K562 (cell line): ENCODE measurements around the gene LY6G6F. TPM values are rescaled to one million over a fixed set of nuclear protein-coding genes. Genes with fewer than 3 reads are reported as not detected.

Experiments
- ARID2 ChIP-seq: fragments of 450-650 bp; IDR thresholded peaks from 2 replicates; pipeline ENCODE4 v1.6.1; 2017; ENCODE audit warnings: antibody characterized with exemption, mild to moderate bottlenecking
- CBX2 ChIP-seq: fragments of 200-600 bp; sonication (generic); IDR thresholded peaks from one replicate; pipeline ENCODE4 v1.6.1; 2012; ENCODE audit warnings: mild to moderate bottlenecking, low read length, inconsistent platforms; ENCODE audit not compliant: insufficient read depth, poor library complexity, severe bottlenecking
- CEBPG ChIP-seq, 3 experiments: fragments of 200-800 bp in 1 of 3; sonication (Bioruptor generic) in 1 of 3; sonication (generic) in 1 of 3; formaldehyde crosslinking in 1 of 3; IDR thresholded peaks in 2 of 3; conservative IDR thresholded peaks in 1 of 3; 2 replicates each; pipeline versions ENCODE4 v1.6.1 to v1.8.0; 2016 to 2022; ENCODE audit warnings: missing compliant biosample characterization in 2 of 3, missing genetic modification characterization in 2 of 3, mild to moderate bottlenecking in 1 of 3, missing genetic modification reagents in 1 of 3
- CREBBP ChIP-seq: IDR thresholded peaks from one replicate; pipeline ENCODE4 v1.6.1; 2012; ENCODE audit warnings: low read depth, mild to moderate bottlenecking, control low read depth, inconsistent platforms, low read length
- JUNB ChIP-seq: fragments of 450-650 bp; formaldehyde crosslinking; conservative IDR thresholded peaks from 2 replicates; pipeline ENCODE4 v1.4.0; 2020; ENCODE audit warnings: mild to moderate bottlenecking
- KLF13 ChIP-seq: fragments of 450-650 bp; IDR thresholded peaks from 2 replicates; pipeline ENCODE4 v1.6.1; 2016; ENCODE audit warnings: missing genetic modification characterization, low read depth, mild to moderate bottlenecking, missing compliant biosample characterization, moderate library complexity, borderline replicate concordance
- MAFF ChIP-seq: IDR thresholded peaks from 2 replicates; pipeline ENCODE4 v1.6.1; 2012; ENCODE audit warnings: low read length, improper control_type of control experiment
- NR3C1 ChIP-seq: sonication (generic); formaldehyde crosslinking; IDR thresholded peaks from 2 replicates; pipeline ENCODE4 v1.8.1; 2022; ENCODE audit warnings: missing genetic modification reagents
- TARDBP ChIP-seq: fragments of 450-650 bp; IDR thresholded peaks from 2 replicates; pipeline ENCODE4 v1.6.1; 2016
- XRCC4 ChIP-seq: IDR thresholded peaks from one replicate; pipeline ENCODE4 v1.6.1; 2011; ENCODE audit not compliant: insufficient read depth, insufficient read length; ENCODE audit errors: extremely low read depth
- YBX1 ChIP-seq: fragments of 450-650 bp; IDR thresholded peaks from 2 replicates; pipeline ENCODE4 v1.7.1; 2016; ENCODE audit warnings: mild to moderate bottlenecking
- ZC3H11A ChIP-seq: IDR thresholded peaks from 2 replicates; pipeline ENCODE4 v1.6.1; 2012; ENCODE audit warnings: low read depth, low read length, improper control_type of control experiment
- ZNF133 ChIP-seq: fragments of 250-450 bp; sonication (Bioruptor Pico); IDR thresholded peaks from 2 replicates; pipeline ENCODE4 v1.4.0; 2020; ENCODE audit warnings: mild to moderate bottlenecking
- ZNF217 ChIP-seq: sonication (generic); formaldehyde crosslinking; IDR thresholded peaks from 2 replicates; pipeline ENCODE4 v1.8.0; 2022; ENCODE audit warnings: mild to moderate bottlenecking, missing genetic modification reagents
- ZNF408 ChIP-seq: fragments of 250-450 bp; sonication (Bioruptor Pico); IDR thresholded peaks from 2 replicates; pipeline ENCODE4 v1.4.0; 2020; ENCODE audit warnings: low read depth, mild to moderate bottlenecking, moderate library complexity
- ZNF785 ChIP-seq: fragments of 250-450 bp; sonication (Bioruptor Pico); IDR thresholded peaks from 2 replicates; pipeline ENCODE4 v1.4.0; 2020; ENCODE audit warnings: mild to moderate bottlenecking
- polyA plus RNA-seq, 8 experiments: library from polyadenylated mRNA; depleted of rRNA in 4 of 8; stranded (reverse) in 5 of 8; unstranded in 3 of 8; fragments of >200 nt; fragmentation: Nextera tagmentation in 2 of 8; fragmentation: Illumina TruSeq in 1 of 8; extraction: Ambion mirVana in 2 of 8; extraction: Trizol in 1 of 8; gene quantifications; 2 replicates each; pipeline versions ENCODE4 v1.2.1 to v1.2.3, GENCODE V29; 2011 to 2014; ENCODE audit warnings: inconsistent platforms in 1 of 8, missing spikeins in 1 of 8
- total RNA-seq, 7 experiments: library from RNA; depleted of rRNA in 6 of 7; stranded (reverse); fragments of >200 nt in 6 of 7; fragmentation: Illumina TruSeq in 2 of 7; extraction: Trizol in 2 of 7; gene quantifications; 2 replicates each; pipeline versions ENCODE4 v1.2.1 to v1.2.3, GENCODE V29; 2011 to 2021; ENCODE audit warnings: low replicate concordance in 1 of 7
- TF ChIP-seq, protein P1 (sequence below), 2 experiments: IDR thresholded peaks; 2 replicates each; pipeline ENCODE4 v1.6.1; 2011; ENCODE audit warnings: borderline replicate concordance in 1 of 2, control low read depth in 1 of 2, low read depth in 1 of 2, low read length in 1 of 2, mild to moderate bottlenecking in 1 of 2, mixed read lengths in 1 of 2, moderate library complexity in 1 of 2; ENCODE audit not compliant: insufficient read depth in 1 of 2, insufficient read length in 1 of 2, poor library complexity in 1 of 2, severe bottlenecking in 1 of 2; ENCODE audit errors: extremely low read depth in 1 of 2
- TF ChIP-seq, protein P2 (sequence below): fragments of 450-650 bp; IDR thresholded peaks from 2 replicates; pipeline ENCODE4 v1.6.1; 2016; ENCODE audit warnings: borderline replicate concordance
- TF ChIP-seq, protein P3 (sequence below): sonication (generic); formaldehyde crosslinking; IDR thresholded peaks from 2 replicates; pipeline ENCODE4 v1.8.0; 2022; ENCODE audit warnings: mild to moderate bottlenecking, missing genetic modification reagents
- TF ChIP-seq, protein P4 (sequence below): fragments of 450-650 bp; IDR thresholded peaks from 2 replicates; pipeline ENCODE4 v1.7.0; 2016; ENCODE audit warnings: borderline replicate concordance

Gene LY6G6F
- total and polyA plus RNA-seq, 9 of the 15 experiments (the other 6 are each of a cell fraction or from before 2014, with no cell fraction given), result 0.14 to 0.50 (median 0.28) TPM; not detected in 2

DNA sequence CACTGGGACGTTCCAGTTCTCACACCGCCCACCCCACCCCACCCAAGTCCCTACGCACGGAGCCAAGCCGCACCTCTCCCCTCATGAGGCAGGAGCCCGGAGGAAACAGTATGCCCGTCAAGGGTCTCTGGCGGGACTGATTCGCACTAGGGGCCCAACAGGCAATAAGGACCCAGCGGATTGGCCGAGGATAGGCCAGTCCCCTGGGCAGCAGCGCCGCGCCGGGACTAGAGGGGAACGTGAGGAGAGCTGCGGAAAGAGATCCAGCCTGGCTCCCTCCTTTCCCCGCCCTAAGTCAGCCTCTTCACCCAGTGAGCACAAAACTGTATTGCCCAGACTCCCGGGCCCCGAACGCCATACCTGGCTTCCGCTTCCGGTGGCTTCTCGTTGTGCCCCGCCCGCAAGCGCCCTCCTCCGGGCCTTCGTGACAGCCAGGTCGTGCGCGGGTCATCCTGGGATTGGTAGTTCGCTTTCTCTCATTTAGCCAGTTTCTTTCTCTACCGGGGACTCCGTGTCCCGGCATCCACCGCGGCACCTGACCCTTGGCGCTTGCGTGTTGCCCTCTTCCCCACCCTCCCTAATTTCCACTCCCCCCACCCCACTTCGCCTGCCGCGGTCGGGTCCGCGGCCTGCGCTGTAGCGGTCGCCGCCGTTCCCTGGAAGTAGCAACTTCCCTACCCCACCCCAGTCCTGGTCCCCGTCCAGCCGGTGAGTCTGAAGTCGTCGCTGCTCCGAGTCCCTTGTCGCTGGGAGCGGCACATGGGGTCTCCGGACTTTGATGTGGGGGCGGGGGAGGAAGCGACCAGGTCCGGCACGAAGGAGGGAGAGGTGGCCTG, 40.9 kb upstream of the LY6G6F start, which contains the start of gene CSNK2B (continued):
- TF ChIP-seq CREBBP (no peak), ZC3H11A (no peak), ZNF785 (CRISPR knock-in tag) (0 out of 2 replicates have a peak, but pooled peaks have one; percentile 17), ZNF408 (CRISPR knock-in tag) (0 out of 2 replicates have a peak, but pooled peaks have one; percentile 20), CEBPG (CRISPR knock-in tag; IDR thresholded peaks at IDR 0.05) (no peak), CEBPG (tag; conservative IDR thresholded peaks at IDR 0.05 in 1 of 2, IDR thresholded peaks at IDR 0.05 in 1 of 2) (no peak), NR3C1 (CRISPR knock-in tag) (no peak), MAFF (no peak; the same call in 1 of the 2 replicates), ARID2 (no peak; the same call in 1 of the 2 replicates), CBX2 (no peak), TARDBP (peak; percentile 79; the same call in 1 of the 2 replicates), JUNB (CRISPR knock-in tag) (0 out of 2 replicates have a peak, but pooled peaks have one; percentile 23), ZNF217 (CRISPR knock-in tag) (no peak), ZNF133 (CRISPR knock-in tag) (peak; percentile 70; the same call in 1 of the 2 replicates), YBX1 (no peak), KLF13 (tag) (peak; percentile 55; the same call in 1 of the 2 replicates), XRCC4 (no peak)
- TF ChIP-seq, protein P1, sequence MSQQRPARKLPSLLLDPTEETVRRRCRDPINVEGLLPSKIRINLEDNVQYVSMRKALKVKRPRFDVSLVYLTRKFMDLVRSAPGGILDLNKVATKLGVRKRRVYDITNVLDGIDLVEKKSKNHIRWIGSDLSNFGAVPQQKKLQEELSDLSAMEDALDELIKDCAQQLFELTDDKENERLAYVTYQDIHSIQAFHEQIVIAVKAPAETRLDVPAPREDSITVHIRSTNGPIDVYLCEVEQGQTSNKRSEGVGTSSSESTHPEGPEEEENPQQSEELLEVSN (IDR thresholded peaks at IDR 0.05; ENCODE audit: borderline replicate concordance in 1 of 2, extremely low read depth in 1 of 2, insufficient read depth in 1 of 2, insufficient read length in 1 of 2, low read depth in 1 of 2, low read length in 1 of 2, poor library complexity in 1 of 2, severe bottlenecking in 1 of 2), result peak in 1 of 2 experiments; percentile 61
- TF ChIP-seq, protein P2, sequence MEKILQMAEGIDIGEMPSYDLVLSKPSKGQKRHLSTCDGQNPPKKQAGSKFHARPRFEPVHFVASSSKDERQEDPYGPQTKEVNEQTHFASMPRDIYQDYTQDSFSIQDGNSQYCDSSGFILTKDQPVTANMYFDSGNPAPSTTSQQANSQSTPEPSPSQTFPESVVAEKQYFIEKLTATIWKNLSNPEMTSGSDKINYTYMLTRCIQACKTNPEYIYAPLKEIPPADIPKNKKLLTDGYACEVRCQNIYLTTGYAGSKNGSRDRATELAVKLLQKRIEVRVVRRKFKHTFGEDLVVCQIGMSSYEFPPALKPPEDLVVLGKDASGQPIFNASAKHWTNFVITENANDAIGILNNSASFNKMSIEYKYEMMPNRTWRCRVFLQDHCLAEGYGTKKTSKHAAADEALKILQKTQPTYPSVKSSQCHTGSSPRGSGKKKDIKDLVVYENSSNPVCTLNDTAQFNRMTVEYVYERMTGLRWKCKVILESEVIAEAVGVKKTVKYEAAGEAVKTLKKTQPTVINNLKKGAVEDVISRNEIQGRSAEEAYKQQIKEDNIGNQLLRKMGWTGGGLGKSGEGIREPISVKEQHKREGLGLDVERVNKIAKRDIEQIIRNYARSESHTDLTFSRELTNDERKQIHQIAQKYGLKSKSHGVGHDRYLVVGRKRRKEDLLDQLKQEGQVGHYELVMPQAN, result peak; percentile 97
- TF ChIP-seq, protein P3, sequence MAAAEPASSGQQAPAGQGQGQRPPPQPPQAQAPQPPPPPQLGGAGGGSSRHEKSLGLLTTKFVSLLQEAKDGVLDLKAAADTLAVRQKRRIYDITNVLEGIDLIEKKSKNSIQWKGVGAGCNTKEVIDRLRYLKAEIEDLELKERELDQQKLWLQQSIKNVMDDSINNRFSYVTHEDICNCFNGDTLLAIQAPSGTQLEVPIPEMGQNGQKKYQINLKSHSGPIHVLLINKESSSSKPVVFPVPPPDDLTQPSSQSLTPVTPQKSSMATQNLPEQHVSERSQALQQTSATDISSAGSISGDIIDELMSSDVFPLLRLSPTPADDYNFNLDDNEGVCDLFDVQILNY (CRISPR knock-in tag), result no peak; the same call in none of the 2 replicates
- TF ChIP-seq, protein P4, sequence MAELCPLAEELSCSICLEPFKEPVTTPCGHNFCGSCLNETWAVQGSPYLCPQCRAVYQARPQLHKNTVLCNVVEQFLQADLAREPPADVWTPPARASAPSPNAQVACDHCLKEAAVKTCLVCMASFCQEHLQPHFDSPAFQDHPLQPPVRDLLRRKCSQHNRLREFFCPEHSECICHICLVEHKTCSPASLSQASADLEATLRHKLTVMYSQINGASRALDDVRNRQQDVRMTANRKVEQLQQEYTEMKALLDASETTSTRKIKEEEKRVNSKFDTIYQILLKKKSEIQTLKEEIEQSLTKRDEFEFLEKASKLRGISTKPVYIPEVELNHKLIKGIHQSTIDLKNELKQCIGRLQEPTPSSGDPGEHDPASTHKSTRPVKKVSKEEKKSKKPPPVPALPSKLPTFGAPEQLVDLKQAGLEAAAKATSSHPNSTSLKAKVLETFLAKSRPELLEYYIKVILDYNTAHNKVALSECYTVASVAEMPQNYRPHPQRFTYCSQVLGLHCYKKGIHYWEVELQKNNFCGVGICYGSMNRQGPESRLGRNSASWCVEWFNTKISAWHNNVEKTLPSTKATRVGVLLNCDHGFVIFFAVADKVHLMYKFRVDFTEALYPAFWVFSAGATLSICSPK, result no peak
